ENCODE measurements around the gene TMPRSS11A.
A peak's percentile ranks its signal among the peaks of the same experiment; 100 is the strongest.

Gene TMPRSS11A

DNA sequence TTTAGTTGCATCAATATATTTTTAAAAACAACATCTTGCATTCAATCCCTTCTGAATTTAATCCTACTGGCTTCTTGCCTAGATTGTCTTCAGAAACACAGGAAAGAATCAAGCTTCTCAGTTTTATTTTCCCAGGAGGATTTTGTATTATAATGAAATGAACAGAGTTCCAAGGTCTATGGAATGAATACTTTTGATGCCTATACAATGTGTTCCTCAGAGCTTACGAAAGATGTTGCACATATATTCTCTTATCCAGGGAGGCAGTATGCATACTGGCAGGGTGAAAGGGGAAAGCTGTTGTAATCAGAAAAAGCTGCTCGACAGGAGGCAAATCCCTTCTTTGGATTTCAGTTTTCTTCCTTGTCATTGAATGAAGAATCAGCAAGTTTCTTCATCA is 88.3 kb downstream of the TMPRSS11A start:
- H3K4me3 ChIP-seq (ENCODE audit: low read depth in 1 of 2, low read length in 1 of 2): no peak overlapping the region
- H3K27me3 ChIP-seq: no peaks in the 10 kb centered on the region
- TF ChIP-seq CTCF (IDR thresholded peaks at IDR 0.05): no peak
- no peaks in the 10 kb centered on the region for H3K36me3 ChIP-seq
- H3K4me1 ChIP-seq (ENCODE audit: control insufficient read depth in 1 of 2, insufficient read depth in 1 of 2, low read depth in 1 of 2, low read length in 1 of 2): peaks cover 11 to 13% of the 10 kb centered on the region in 2 experiments
- H3K27ac ChIP-seq: no peak overlapping the region
- no peaks in the 10 kb centered on the region for H3K9me3 ChIP-seq

GRCh38 chr4:67873116-67873515 is 90.2 kb downstream of the TMPRSS11A start:
- Histone ChIP-seq H3K4me3 (ENCODE audit: low read depth in 1 of 2, low read length in 1 of 2) (no peak overlapping the region), H3K4me1 (ENCODE audit: control insufficient read depth in 1 of 2, insufficient read depth in 1 of 2, low read depth in 1 of 2, low read length in 1 of 2) (no peaks in the 10 kb centered on the region), H3K36me3 (no peaks in the 10 kb centered on the region), H3K9me3 (no peaks in the 10 kb centered on the region), H3K27me3 (no peaks in the 10 kb centered on the region), H3K27ac (no peak overlapping the region)
- TF ChIP-seq CTCF (IDR thresholded peaks at IDR 0.05): no peak

- Histone ChIP-seq H3K4me3 (ENCODE audit: low read depth in 1 of 2, low read length in 1 of 2) (no peak overlapping the region), H3K27ac (no peak overlapping the region), H3K9me3 (no peaks in the 10 kb centered on the region), H3K27me3 (no peaks in the 10 kb centered on the region), H3K4me1 (ENCODE audit: control insufficient read depth in 1 of 2, insufficient read depth in 1 of 2, low read depth in 1 of 2, low read length in 1 of 2) (no peaks in the 10 kb centered on the region), H3K36me3 (no peaks in the 10 kb centered on the region)
- peak; percentile 26 for TF ChIP-seq CTCF (IDR thresholded peaks at IDR 0.05)
Measured at GRCh38 chr4:67871867-67872266, 91.4 kb downstream of the TMPRSS11A start.

GRCh38 chr4:67869580-67870190 is 93.6 kb downstream of the TMPRSS11A start:
- Histone ChIP-seq H3K4me3 (ENCODE audit: low read depth in 1 of 2, low read length in 1 of 2) (no peak overlapping the region), H3K9me3 (no peaks in the 10 kb centered on the region), H3K4me1 (ENCODE audit: control insufficient read depth in 1 of 2, insufficient read depth in 1 of 2, low read depth in 1 of 2, low read length in 1 of 2) (no peaks in the 10 kb centered on the region), H3K27ac (no peak overlapping the region), H3K36me3 (no peaks in the 10 kb centered on the region), H3K27me3 (no peaks in the 10 kb centered on the region)
- no peak for TF ChIP-seq CTCF (IDR thresholded peaks at IDR 0.05)

DNA sequence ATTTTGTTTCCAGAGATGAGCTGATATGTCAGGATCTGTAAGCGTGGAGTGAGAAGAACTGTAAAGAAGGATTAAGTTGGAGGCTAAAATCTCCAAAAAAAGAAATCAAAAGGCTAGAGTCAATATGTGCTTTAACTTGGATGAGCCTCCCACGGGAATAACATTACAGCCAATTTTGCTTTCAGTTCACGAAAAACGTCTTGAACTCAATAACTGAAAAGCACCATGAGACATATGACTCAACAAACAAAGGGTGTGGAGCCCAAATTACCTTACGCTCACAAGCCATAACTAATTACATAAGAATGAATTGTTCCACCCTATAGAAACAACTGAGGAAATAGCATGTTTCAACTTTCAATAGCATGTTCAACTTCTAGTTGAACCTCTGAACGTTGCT is 101.8 kb downstream of the TMPRSS11A start:
- Histone ChIP-seq H3K4me1 (ENCODE audit: control insufficient read depth in 1 of 2, insufficient read depth in 1 of 2, low read depth in 1 of 2, low read length in 1 of 2) (no peaks in the 10 kb centered on the region), H3K27me3 (no peaks in the 10 kb centered on the region), H3K4me3 (ENCODE audit: low read depth in 1 of 2, low read length in 1 of 2) (no peak overlapping the region), H3K27ac (no peak overlapping the region), H3K9me3 (no peaks in the 10 kb centered on the region), H3K36me3 (no peaks in the 10 kb centered on the region)
- TF ChIP-seq CTCF (IDR thresholded peaks at IDR 0.05): no peak
